HCT116 (cell line): ENCODE measurements around the gene HELT. TPM values are rescaled to one million over a fixed set of nuclear protein-coding genes. Genes with fewer than 3 reads are reported as not detected.

Experiments
- ATAC-seq: fragments of 200-7000 bp; cut with Tn5 transposase; 2 replicates; pipeline ENCODE4 v1.9.1; 2020; ENCODE audit warnings: mild to moderate bottlenecking, moderate library complexity
- BruUV-seq: library from RNA; stranded (reverse); fragments of 400-500 nt; replicated peaks from 2 replicates; lab custom pipeline; 2021; lab: Mats Ljungman, UMichigan
- CTCF ChIA-PET: fragments of 300-600 bp; sonication (Branson Sonifier 250); formaldehyde crosslinking; loops from one replicate; lab custom pipeline; 2021; ENCODE audit warnings: antibody characterized with exemption; lab: Charles Lee
- POLR2A ChIA-PET: fragments of 300-600, 350-600 bp; sonication (Branson Sonifier 250); formaldehyde crosslinking; loops from one replicate; lab custom pipeline; 2021; ENCODE audit warnings: antibody characterized with exemption; lab: Charles Lee
- RAD21 ChIA-PET, 2 experiments: fragments of 300-600 bp; sonication (Branson Sonifier 250); formaldehyde crosslinking; loops; one replicate each; lab custom pipeline; 2023; ENCODE audit warnings: low total read pairs in 2 of 2; ENCODE audit not compliant: uncharacterized antibody in 2 of 2, unreplicated experiment in 2 of 2, low non-redundant PET in 1 of 2; lab: Charles Lee
- DNase-seq: peaks from one replicate; pipeline ENCODE4 v3.0.0-alpha.2; 2010; ENCODE audit warnings: low read depth, low spot score
- H2AFZ ChIP-seq: fragments of 200-600 bp; shearing (Covaris generic), sonication (generic); 2 replicates; pipeline ENCODE4 v1.6.1; 2017; ENCODE audit warnings: low read depth, mixed run types, mixed read lengths, antibody characterized with exemption, low read length; ENCODE audit not compliant: poor library complexity, severe bottlenecking
- H3K27ac ChIP-seq: 2 replicates; pipeline ENCODE4 v1.5.1; 2012; ENCODE audit warnings: low read depth, low read length
- H3K27me3 ChIP-seq: fragments of 200-600 bp; sonication (generic); 2 replicates; pipeline ENCODE4 v1.6.1; 2016; ENCODE audit warnings: mixed run types, low read length, mixed read lengths; ENCODE audit not compliant: insufficient read depth
- H3K36me3 ChIP-seq, 2 experiments: fragments of 200-500 bp in 1 of 2; fragments of 200-600 bp in 1 of 2; sonication (Bioruptor generic) in 1 of 2; sonication (generic) in 1 of 2; 2 replicates each; pipeline versions ENCODE4 v1.5.1 to v1.6.1; 2014 to 2016; ENCODE audit warnings: low read length in 2 of 2, inconsistent platforms in 1 of 2, mixed read lengths in 1 of 2, mixed run types in 1 of 2; ENCODE audit not compliant: insufficient read depth in 2 of 2, control insufficient read depth in 1 of 2
- H3K4me1 ChIP-seq, 2 experiments: fragments of 200-600 bp in 1 of 2; sonication (generic) in 1 of 2; 2 replicates each; pipeline versions ENCODE4 v1.5.1 to v1.6.1; 2012 to 2017; ENCODE audit warnings: low read length in 2 of 2, inconsistent platforms in 1 of 2, mild to moderate bottlenecking in 1 of 2, mixed read lengths in 1 of 2, mixed run types in 1 of 2, moderate library complexity in 1 of 2; ENCODE audit not compliant: insufficient read depth in 2 of 2, control insufficient read depth in 1 of 2
- H3K4me2 ChIP-seq: fragments of 200-600 bp; sonication (generic); 2 replicates; pipeline ENCODE4 v1.6.1; 2017; ENCODE audit warnings: mixed run types, low read length, mixed read lengths
- H3K4me3 ChIP-seq, 2 experiments: fragments of 200-600 bp in 1 of 2; sonication (generic) in 1 of 2; replicated peaks in 1 of 2; 2 replicates each; pipeline ENCODE4 v1.5.1; 2011 to 2016; ENCODE audit warnings: low read length in 2 of 2, control low read depth in 1 of 2, low read depth in 1 of 2, mild to moderate bottlenecking in 1 of 2, mixed read lengths in 1 of 2, mixed run types in 1 of 2
- H3K79me2 ChIP-seq: fragments of 200-600 bp; sonication (generic); 2 replicates; pipeline ENCODE4 v1.6.1; 2017; ENCODE audit warnings: mild to moderate bottlenecking, mixed run types, low read length, moderate library complexity, mixed read lengths; ENCODE audit not compliant: insufficient read depth
- H3K9ac ChIP-seq: fragments of 200-600 bp; sonication (generic); 2 replicates; pipeline ENCODE4 v1.6.1; 2016; ENCODE audit warnings: low read length, mixed read lengths
- H3K9me2 ChIP-seq: fragments of 200-600 bp; sonication (generic), shearing (Covaris generic); 2 replicates; pipeline ENCODE4 v1.6.1; 2017; ENCODE audit warnings: mixed run types, mild to moderate bottlenecking, moderate library complexity; ENCODE audit not compliant: insufficient read depth
- H3K9me3 ChIP-seq, 2 experiments: fragments of 200-500 bp in 1 of 2; fragments of 200-600 bp in 1 of 2; sonication (Bioruptor generic) in 1 of 2; sonication (generic) in 1 of 2; 2 replicates each; pipeline ENCODE4 v1.6.1; 2014 to 2017; ENCODE audit warnings: low read length in 2 of 2, mixed read lengths in 2 of 2, inconsistent platforms in 1 of 2, low read depth in 1 of 2, mild to moderate bottlenecking in 1 of 2, mixed run types in 1 of 2, moderate library complexity in 1 of 2; ENCODE audit not compliant: control insufficient read depth in 1 of 2, insufficient read depth in 1 of 2
- H4K20me1 ChIP-seq: fragments of 200-600 bp; sonication (generic), shearing (Covaris generic); 2 replicates; pipeline ENCODE4 v1.6.1; 2017; ENCODE audit warnings: mixed run types, mild to moderate bottlenecking, moderate library complexity; ENCODE audit not compliant: insufficient read depth
- CBX3 ChIP-seq: IDR thresholded peaks from 2 replicates; pipeline ENCODE4 v1.6.1; 2012; ENCODE audit warnings: low read depth
- CEBPB ChIP-seq: IDR thresholded peaks from 2 replicates; pipeline ENCODE4 v1.6.1; 2012; ENCODE audit warnings: low read depth
- EGR1 ChIP-seq: IDR thresholded peaks from 2 replicates; pipeline ENCODE4 v1.6.1; 2012; ENCODE audit warnings: low read depth
- ELF1 ChIP-seq: IDR thresholded peaks from 2 replicates; pipeline ENCODE4 v1.6.1; 2012; ENCODE audit warnings: low read depth, borderline replicate concordance
- EZH2phosphoT487 ChIP-seq: fragments of 200-600 bp; IDR thresholded peaks from 2 replicates; pipeline ENCODE4 v1.6.1; 2018; ENCODE audit warnings: antibody characterized with exemption, borderline replicate concordance
- FOSL1 ChIP-seq: IDR thresholded peaks from 2 replicates; pipeline ENCODE4 v1.6.1; 2012; ENCODE audit warnings: low read depth
- JUND ChIP-seq: IDR thresholded peaks from 2 replicates; pipeline ENCODE4 v1.6.1; 2012
- MAX ChIP-seq: IDR thresholded peaks from 2 replicates; pipeline ENCODE4 v1.6.1; 2012
- POLR2A ChIP-seq: IDR thresholded peaks from 2 replicates; pipeline ENCODE4 v1.7.0; 2011; ENCODE audit warnings: borderline replicate concordance; ENCODE audit not compliant: insufficient read depth, insufficient read length; ENCODE audit errors: extremely low read depth
- POLR2AphosphoS5 ChIP-seq: IDR thresholded peaks from 2 replicates; pipeline ENCODE4 v1.6.1; 2011; ENCODE audit warnings: mild to moderate bottlenecking, low read depth, low read length, moderate library complexity
- RAD21 ChIP-seq: IDR thresholded peaks from 2 replicates; pipeline ENCODE4 v1.6.1; 2012; ENCODE audit warnings: low read depth, mild to moderate bottlenecking
- SIN3A ChIP-seq: IDR thresholded peaks from 2 replicates; pipeline ENCODE4 v1.6.1; 2012; ENCODE audit warnings: low read depth
- SP1 ChIP-seq: IDR thresholded peaks from 2 replicates; pipeline ENCODE4 v1.6.1; 2012; ENCODE audit warnings: low read depth
- SRF ChIP-seq: IDR thresholded peaks from 2 replicates; pipeline ENCODE4 v1.6.1; 2012; ENCODE audit warnings: low read depth
- TCF7L2 ChIP-seq: IDR thresholded peaks from 2 replicates; pipeline ENCODE4 v1.7.0; 2011; ENCODE audit warnings: borderline replicate concordance, inconsistent platforms; ENCODE audit not compliant: insufficient read depth, insufficient read length; ENCODE audit errors: extremely low read depth
- YY1 ChIP-seq: IDR thresholded peaks from 2 replicates; pipeline ENCODE4 v1.6.1; 2011; ENCODE audit warnings: low read length, low read depth, moderate library complexity, mild to moderate bottlenecking; ENCODE audit not compliant: insufficient replicate concordance; ENCODE audit errors: extremely low read depth
- ZFX ChIP-seq: fragments of 450-650 bp; IDR thresholded peaks from 2 replicates; pipeline ENCODE4 v1.6.1; 2017
- intact Hi-C: fragments of 100-400 bp; cut with micrococcal nuclease; formaldehyde crosslinking; loops from 2 replicates; pipeline ENCODE4 v1.10.0; 2022
- total RNA-seq: library from RNA; stranded (reverse); gene quantifications from one replicate; pipeline ENCODE4 v1.2.1, GENCODE V29; 2021; ENCODE audit not compliant: unreplicated experiment
- TF ChIP-seq, protein P1 (sequence below): IDR thresholded peaks from 2 replicates; pipeline ENCODE4 v1.6.1; 2011; ENCODE audit warnings: mild to moderate bottlenecking, low read length, moderate library complexity; ENCODE audit not compliant: insufficient replicate concordance; ENCODE audit errors: extremely low read depth
- TF ChIP-seq, protein P2 (sequence below), 3 experiments: fragments of 200-600 bp in 1 of 3; sonication (generic) in 1 of 3; IDR thresholded peaks in 2 of 3; conservative IDR thresholded peaks in 1 of 3; 2 replicates each; pipeline ENCODE4 v1.5.1; 2012 to 2017; ENCODE audit warnings: low read depth in 2 of 3, low read length in 2 of 3, antibody characterized with exemption in 1 of 3, borderline replicate concordance in 1 of 3, control low read depth in 1 of 3, mild to moderate bottlenecking in 1 of 3, mixed read lengths in 1 of 3, mixed run types in 1 of 3, moderate library complexity in 1 of 3; ENCODE audit not compliant: insufficient read depth in 1 of 3
- TF ChIP-seq, protein P3 (sequence below): IDR thresholded peaks from 2 replicates; pipeline ENCODE4 v1.6.1; 2012; ENCODE audit warnings: low read depth

Gene HELT
- total RNA-seq, 1 experiment from 2014 or later = not detected

GRCh38 chr4:184972991-184973390, 45.3 kb upstream of the HELT start:
- Histone ChIP-seq H3K36me3 (no peaks in the 10 kb centered on the region), H3K4me2 (no peak overlapping the region), H3K9me2 (no peaks in the 10 kb centered on the region), H3K4me3 (no peak overlapping the region), H3K27me3 (no peaks in the 10 kb centered on the region), H3K9ac (no peak overlapping the region), H4K20me1 (no peaks in the 10 kb centered on the region), H3K9me3 (no peaks in the 10 kb centered on the region), H2AFZ (no peak overlapping the region), H3K27ac (no peak overlapping the region), H3K4me1 (peaks cover 9 to 12% of the 10 kb centered on the region in 2 experiments; a peak in 3 of 4 replicates), H3K79me2 (no peaks in the 10 kb centered on the region)
- CTCF ChIA-PET = no interaction called here
- TF ChIP-seq, protein P1, sequence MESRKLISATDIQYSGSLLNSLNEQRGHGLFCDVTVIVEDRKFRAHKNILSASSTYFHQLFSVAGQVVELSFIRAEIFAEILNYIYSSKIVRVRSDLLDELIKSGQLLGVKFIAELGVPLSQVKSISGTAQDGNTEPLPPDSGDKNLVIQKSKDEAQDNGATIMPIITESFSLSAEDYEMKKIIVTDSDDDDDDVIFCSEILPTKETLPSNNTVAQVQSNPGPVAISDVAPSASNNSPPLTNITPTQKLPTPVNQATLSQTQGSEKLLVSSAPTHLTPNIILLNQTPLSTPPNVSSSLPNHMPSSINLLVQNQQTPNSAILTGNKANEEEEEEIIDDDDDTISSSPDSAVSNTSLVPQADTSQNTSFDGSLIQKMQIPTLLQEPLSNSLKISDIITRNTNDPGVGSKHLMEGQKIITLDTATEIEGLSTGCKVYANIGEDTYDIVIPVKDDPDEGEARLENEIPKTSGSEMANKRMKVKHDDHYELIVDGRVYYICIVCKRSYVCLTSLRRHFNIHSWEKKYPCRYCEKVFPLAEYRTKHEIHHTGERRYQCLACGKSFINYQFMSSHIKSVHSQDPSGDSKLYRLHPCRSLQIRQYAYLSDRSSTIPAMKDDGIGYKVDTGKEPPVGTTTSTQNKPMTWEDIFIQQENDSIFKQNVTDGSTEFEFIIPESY = no peak
- TF ChIP-seq POLR2AphosphoS5 (no peak), MAX (no peak), ELF1 (no peak), YY1 (no peak), SRF (no peak), TCF7L2 (no peak), POLR2A (no peak), RAD21 (no peak), EZH2phosphoT487 (no peak), FOSL1 (no peak), SP1 (no peak), EGR1 (no peak), ZFX (no peak), JUND (no peak), SIN3A (no peak), CBX3 (no peak), CEBPB (no peak)
- TF ChIP-seq, protein P2, sequence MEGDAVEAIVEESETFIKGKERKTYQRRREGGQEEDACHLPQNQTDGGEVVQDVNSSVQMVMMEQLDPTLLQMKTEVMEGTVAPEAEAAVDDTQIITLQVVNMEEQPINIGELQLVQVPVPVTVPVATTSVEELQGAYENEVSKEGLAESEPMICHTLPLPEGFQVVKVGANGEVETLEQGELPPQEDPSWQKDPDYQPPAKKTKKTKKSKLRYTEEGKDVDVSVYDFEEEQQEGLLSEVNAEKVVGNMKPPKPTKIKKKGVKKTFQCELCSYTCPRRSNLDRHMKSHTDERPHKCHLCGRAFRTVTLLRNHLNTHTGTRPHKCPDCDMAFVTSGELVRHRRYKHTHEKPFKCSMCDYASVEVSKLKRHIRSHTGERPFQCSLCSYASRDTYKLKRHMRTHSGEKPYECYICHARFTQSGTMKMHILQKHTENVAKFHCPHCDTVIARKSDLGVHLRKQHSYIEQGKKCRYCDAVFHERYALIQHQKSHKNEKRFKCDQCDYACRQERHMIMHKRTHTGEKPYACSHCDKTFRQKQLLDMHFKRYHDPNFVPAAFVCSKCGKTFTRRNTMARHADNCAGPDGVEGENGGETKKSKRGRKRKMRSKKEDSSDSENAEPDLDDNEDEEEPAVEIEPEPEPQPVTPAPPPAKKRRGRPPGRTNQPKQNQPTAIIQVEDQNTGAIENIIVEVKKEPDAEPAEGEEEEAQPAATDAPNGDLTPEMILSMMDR (IDR thresholded peaks at IDR 0.05 in 2 of 3, conservative IDR thresholded peaks at IDR 0.05 in 1 of 3; ENCODE audit: borderline replicate concordance in 1 of 3, insufficient read depth in 1 of 3, low read depth in 2 of 3, low read length in 2 of 3) = no peak
- TF ChIP-seq, protein P3, sequence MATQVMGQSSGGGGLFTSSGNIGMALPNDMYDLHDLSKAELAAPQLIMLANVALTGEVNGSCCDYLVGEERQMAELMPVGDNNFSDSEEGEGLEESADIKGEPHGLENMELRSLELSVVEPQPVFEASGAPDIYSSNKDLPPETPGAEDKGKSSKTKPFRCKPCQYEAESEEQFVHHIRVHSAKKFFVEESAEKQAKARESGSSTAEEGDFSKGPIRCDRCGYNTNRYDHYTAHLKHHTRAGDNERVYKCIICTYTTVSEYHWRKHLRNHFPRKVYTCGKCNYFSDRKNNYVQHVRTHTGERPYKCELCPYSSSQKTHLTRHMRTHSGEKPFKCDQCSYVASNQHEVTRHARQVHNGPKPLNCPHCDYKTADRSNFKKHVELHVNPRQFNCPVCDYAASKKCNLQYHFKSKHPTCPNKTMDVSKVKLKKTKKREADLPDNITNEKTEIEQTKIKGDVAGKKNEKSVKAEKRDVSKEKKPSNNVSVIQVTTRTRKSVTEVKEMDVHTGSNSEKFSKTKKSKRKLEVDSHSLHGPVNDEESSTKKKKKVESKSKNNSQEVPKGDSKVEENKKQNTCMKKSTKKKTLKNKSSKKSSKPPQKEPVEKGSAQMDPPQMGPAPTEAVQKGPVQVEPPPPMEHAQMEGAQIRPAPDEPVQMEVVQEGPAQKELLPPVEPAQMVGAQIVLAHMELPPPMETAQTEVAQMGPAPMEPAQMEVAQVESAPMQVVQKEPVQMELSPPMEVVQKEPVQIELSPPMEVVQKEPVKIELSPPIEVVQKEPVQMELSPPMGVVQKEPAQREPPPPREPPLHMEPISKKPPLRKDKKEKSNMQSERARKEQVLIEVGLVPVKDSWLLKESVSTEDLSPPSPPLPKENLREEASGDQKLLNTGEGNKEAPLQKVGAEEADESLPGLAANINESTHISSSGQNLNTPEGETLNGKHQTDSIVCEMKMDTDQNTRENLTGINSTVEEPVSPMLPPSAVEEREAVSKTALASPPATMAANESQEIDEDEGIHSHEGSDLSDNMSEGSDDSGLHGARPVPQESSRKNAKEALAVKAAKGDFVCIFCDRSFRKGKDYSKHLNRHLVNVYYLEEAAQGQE = no peak
- POLR2A ChIA-PET = no interaction called here
- ATAC-seq (no peak), DNase-seq (no peak)
- no TSS peak for BruUV-seq
- RAD21 ChIA-PET = no interaction called here
- intact Hi-C loops = no loop called here
